CD4-positive, alpha-beta T cell treated with Interleukin-15 for 1 hour (primary cell): ENCODE results near the gene UBALD1.
"Not testable (repeated sequence)": the region's sequence is repeated elsewhere in the genome, so short reads cannot be mapped to it uniquely, and the experiment has no call there.

Experiments used
- DNase-seq: peaks from one replicate; pipeline ENCODE4 v3.0.0-alpha.2; 2020

The UBALD1 gene

GRCh38 chr16:4591706-4592470 lies 22.8 kb downstream of the UBALD1 start:
- no peak for DNase-seq

- no peak for DNase-seq
Measured at GRCh38 chr16:4591191-4591590, 23.5 kb downstream of the UBALD1 start.

GRCh38 chr16:4588961-4589360 lies 25.7 kb downstream of the UBALD1 start:
- no peak for DNase-seq

DNA sequence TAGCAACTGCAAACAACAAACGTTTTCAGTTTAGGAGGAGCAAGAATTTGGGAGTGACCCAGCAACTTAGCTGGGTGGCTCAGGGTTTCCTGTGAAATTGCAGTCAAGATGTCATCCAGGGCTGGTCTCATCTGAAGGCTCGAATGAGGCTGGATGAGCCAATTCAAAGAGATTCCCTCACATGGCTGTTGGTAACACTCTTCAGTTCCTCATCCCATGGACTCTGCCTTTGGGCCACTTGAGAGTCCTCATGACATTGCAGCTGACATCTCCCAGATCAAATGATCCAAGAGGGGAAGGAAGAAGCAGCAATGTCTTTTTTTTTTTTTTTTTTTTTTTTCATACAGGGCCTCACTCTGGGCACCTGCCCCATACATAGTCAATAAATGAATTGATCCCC lies 26.3 kb downstream of the UBALD1 start:
- DNase-seq: no peak

DNA sequence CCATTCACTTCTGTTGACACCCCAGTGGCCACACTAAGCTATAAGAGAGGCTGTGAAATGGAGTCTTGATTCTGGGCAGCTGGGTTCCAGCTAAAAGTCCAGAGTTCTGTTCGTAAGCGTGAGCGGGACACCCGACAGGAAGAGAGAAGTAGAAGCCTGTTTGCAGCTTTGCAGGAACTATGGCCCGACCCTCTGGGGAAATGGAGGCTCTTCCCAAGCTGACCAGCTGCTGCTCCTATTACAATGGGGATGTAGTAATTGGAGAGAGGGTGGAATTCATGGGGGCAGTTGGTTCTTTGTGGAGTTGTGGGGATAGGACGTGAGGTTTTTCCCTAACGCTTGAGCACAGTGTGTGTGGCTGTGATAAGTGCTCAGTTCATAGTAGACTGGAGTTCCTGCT lies 28.4 kb downstream of the UBALD1 start:
- no peak for DNase-seq

DNA sequence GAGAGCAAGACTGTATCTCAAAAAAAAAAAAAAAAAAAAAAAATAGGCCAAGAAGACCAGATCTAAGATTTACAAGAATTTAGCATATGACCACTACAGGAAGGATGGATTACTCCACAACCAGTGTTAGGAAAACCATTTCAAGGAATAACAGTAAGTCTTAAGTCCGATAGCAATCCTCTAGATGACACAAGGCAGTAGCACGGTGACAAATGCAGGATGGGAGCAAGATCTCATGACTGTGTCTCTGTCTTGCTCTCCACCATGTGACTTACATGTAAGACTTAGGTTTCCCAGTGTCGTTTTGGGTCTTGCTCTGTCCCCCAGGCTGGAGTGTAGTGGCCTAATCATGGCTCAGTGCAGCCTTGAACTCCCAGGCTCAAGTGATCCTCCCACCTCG lies 30.8 kb downstream of the UBALD1 start:
- DNase-seq: no peak

GRCh38 chr16:4580250-4580649 lies 34.4 kb downstream of the UBALD1 start:
- DNase-seq: no peak

GRCh38 chr16:4578961-4579530 lies 35.6 kb downstream of the UBALD1 start:
- no peak for DNase-seq

GRCh38 chr16:4576008-4576407 lies 38.7 kb downstream of the UBALD1 start:
- no peak for DNase-seq

DNA sequence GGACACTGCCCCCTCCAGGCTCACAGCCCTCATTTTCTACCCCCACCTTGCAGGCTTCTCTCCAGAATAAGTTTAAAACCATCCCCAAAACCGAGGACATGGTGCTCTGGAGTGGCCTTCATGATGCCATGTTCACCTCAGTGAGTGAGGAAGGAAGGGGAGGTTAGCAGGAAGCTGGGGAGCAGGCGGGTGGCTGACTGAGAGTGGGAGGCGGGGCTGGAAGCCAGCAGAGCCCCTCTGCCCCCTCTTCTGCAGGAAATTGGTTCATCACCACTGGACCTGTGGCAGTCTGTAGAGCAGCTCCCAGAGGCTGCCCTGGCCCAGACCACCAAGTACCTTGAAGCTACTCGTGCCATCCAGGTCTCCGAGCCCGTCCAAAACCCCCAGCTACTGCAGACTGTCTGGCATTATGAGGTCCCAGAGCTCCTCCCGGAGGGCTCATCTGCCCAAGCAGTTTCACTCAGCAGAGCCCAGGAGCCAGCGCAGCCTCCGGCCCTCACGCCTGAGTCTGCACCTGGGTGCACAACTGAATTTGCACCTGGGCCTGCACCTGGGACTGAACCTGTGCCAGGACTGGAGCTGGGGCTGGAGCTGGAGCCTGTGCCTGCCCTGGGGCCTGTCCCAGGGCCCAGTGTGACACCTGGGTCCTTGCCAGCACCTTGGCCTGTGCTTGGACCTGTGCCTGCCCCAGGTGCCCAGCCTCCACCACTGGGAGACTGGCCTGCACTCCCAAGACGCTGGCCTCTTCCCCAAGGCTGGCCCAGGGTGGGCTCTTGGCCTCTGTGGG lies 39.6 kb downstream of the UBALD1 start:
- DNase-seq: no peak

GRCh38 chr16:4573926-4574325 lies 40.8 kb downstream of the UBALD1 start:
- not testable (repeated sequence) for DNase-seq

DNA sequence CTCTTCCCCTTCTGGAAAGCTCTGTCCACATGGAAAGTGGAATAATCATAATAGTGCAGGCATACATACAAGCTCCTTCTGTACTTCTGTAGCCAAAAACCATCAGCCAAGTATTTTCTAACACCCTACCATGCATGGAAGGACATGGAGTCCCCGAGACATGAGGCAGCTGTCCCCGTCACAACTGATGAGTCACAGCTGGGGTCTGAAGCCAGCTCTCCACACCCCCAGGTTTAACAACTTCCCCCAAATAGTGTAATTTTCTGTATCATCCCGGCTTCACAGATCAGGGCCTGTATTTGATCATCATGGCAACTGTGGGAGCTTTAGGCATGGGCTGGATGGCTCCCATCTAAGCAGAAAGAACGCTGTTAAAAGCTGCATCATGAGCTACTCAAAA lies 42.0 kb downstream of the UBALD1 start:
- DNase-seq: no peak

GRCh38 chr16:4570688-4571321 lies 43.9 kb downstream of the UBALD1 start:
- DNase-seq: no peak

- no peak for DNase-seq
Measured at GRCh38 chr16:4570086-4570485, 44.6 kb downstream of the UBALD1 start.

DNA sequence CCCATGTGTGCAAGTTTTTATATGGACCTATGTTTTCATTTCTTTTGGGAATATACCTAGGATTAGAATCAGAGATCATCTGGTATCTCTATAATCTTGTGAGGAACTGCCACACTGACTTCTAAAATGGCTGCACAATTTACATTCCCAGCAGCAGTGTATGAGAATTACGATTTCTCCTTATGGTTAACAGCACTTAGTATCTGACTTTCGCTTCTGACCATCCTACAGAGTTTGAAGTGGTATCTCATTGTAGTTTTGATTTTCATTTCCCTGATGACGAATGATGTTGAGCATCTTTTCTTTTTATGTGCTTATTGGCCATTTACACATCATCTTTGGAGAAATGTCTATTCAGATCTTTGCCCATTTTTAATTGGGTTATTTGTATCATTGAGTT lies 48.5 kb downstream of the UBALD1 start:
- DNase-seq: no peak

GRCh38 chr16:4564661-4565267 lies 49.9 kb downstream of the UBALD1 start:
- DNase-seq: no peak

- DNase-seq: no peak
Measured at GRCh38 chr16:4561596-4561995, 53.1 kb downstream of the UBALD1 start.
